Measurements from ENCODE around the gene SURF6. TPM values are rescaled to one million over a fixed set of nuclear protein-coding genes. Genes with fewer than 3 reads are reported as not detected.

Gene SURF6
- polyA plus RNA-seq, 5 donors, result 20.7 to 33.5 (median 27.1) TPM

DNA sequence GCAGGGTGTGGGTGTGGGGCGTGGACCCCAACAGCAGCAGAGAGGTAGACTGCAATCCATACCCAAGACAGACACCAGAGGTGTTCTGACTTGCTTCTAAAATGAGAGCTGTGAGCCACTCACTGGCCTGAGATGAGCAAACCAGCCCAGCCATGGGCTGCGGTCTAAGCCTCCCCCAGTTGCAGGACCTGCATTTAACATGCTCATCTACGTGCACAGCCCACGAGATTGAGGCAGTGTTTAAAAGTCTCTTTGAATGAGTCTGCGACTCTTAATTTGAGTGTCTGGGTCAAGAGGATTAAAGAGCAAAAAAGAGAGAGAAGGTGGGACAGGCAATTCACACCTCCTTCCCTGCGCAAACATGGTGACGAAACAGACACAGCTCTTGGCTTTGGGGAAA lies 33.9 kb upstream of the SURF6 start:
- DNase-seq, result no peak

DNA sequence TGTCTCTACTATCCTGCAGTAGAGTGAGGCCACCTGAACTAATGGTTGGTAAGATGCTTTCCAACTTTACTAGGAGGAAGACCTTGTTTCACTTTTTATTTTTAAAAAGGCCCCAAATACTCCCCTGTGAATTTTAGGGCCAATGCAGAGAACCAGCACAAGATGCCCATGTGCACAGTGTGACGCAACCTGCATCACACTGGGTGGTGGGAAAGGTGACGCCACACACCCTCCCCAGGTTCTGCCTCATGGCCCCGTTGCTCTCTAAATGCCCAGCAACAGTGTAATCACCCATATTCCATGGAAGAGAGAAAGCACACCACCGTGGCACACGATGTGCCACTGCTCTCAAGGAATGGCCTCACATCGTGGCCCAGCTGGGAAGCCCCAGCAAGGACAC lies 33.4 kb upstream of the SURF6 start:
- no peak for DNase-seq

DNA sequence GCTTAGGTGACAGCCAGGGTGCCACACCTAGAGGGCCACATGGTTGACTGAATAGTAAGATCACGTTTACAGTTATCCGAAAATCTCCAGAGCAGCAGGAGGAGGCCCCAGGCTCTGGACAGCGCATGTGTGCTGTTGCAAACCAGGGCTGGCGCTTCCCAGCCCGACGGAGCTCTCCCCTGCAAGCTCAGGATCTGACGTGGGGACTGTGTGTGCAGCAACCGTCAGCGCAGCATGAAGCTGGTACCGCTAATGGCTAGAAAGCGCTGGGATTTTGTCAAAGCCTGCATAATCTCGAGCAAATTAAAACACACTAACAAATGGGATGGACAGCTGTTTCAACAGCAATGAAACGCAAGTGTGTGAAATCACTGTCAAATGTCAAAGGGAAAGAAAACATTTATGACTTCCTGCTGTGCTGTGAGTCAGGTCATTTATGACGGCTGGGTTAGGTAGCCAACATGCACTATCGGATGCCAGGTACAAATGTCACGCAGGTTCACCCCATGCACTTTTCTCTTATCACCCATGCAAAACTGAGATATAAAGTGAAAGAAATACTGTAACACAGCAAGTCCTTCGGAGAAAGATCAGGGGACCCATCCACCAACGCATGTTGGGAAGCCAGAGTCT lies 32.4 kb upstream of the SURF6 start:
- no peak for DNase-seq

DNA sequence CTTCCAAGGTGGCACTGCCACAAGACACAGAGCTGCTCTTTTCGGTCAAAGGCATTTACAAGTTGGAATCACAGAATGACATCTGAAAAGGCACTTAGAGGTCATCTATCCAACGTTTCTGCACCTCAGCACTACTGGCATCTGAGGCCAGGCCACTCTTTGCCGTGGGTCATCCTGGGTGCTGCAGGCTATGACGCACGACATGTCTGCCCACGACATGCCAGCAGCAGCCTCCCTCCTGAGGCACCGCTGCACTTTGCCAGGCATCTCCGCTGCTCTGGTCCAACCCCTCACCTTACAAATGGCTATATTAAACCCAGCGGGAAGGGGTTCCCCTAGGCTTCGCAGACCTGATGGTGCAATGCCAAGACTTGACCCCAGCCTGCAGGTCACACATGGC lies 31.8 kb upstream of the SURF6 start:
- DNase-seq, result no peak

DNA sequence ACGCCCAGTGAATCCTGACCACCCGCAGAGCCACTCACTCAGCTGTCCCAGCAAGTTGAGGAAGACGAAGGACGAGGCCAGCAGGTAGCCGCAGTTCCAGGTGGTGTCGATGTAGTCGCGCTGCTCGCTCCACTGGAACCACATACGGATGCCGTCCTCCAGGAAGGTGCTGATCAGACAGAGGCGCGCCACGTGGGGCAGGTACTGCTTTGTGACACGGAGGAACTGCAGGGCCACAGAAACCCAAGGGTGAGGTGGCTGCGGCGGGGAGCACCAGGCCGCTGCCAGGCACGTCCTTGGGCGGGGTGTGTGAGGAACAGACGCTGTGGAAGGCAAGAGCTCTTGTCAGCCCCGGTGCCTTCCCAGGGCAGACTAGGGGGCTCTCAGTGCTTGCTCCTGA lies 31.2 kb upstream of the SURF6 start:
- no peak for DNase-seq

DNA sequence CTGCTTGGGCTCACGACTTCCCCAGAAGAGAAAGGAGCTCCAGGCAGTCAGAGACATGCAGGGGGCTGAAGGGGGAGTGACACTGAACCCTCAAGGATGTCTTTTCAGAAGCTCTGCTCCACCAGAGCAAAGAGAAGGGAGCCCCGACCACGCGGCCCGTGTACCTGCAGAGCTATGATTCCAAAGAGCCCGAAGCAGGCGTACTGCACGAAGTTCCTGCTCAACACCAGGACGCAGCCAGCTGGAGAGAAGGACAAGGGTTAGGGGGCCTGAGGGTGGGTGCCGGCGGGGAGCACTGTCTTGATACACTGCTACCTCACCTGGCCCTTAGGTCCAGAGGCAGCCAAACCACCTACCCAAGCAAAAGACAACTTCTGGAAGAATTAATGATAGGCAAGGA lies 30.4 kb upstream of the SURF6 start:
- no peak for DNase-seq

DNA sequence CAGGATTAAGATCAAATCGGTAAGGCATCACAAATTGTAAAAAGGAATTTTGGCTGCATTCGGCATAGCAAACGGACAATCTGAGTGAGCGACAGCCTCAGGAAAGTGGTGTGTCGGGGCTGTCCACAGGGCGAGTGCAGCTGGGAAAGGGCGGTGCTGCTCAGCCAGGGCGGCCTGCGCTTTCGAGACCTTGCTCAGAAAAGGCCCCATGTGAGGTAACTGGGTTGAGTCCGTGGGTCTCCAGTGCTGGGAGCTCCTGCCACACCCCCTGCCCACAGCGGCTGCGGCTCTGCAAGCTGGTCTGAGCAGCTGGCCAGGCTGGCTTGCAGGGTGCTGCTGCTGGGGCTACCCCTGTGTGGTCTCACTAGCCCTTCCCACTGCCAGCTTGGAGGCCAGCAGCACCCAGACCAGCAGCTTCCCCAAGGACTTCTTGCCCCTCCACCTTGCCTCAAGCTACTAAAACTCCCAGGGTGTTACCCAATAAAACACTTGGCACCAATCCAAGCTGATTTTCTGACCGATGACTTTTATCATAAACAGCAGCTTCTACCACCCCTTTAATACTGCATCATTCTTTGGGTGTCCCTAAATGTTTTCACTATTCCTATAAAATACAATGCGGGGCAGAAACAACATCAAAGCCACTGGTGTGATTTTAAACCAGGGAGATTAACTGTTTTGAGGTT lies 26.5 kb upstream of the SURF6 start:
- DNase-seq, result no peak

DNA sequence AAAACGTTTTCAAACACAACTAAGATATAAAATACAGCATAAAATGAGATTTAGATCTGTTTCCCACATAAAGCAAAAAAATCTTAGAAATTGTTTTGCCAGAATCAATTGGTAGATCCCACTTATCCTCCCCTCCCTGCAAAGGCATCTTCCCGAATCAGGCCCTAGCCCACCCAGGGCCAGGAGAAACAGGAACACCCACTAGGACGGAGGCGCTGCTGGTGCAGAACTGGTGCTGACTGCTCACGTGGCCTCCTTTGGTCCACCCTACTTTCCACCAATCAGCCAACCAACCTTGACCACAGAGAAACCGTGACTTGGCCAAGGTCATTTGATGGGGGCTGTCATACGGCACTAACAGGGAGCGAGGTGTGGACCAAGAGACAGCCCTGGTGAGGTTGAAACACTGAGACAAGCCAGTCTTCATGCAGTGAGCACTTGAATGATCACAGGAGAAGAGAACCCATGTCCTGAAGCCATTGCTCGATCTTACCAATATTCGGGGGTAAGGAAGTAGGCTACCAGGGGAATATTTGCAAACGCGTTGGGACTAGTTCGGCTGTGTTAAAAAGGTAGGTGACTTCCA lies 25.6 kb upstream of the SURF6 start:
- DNase-seq, result no peak

DNA sequence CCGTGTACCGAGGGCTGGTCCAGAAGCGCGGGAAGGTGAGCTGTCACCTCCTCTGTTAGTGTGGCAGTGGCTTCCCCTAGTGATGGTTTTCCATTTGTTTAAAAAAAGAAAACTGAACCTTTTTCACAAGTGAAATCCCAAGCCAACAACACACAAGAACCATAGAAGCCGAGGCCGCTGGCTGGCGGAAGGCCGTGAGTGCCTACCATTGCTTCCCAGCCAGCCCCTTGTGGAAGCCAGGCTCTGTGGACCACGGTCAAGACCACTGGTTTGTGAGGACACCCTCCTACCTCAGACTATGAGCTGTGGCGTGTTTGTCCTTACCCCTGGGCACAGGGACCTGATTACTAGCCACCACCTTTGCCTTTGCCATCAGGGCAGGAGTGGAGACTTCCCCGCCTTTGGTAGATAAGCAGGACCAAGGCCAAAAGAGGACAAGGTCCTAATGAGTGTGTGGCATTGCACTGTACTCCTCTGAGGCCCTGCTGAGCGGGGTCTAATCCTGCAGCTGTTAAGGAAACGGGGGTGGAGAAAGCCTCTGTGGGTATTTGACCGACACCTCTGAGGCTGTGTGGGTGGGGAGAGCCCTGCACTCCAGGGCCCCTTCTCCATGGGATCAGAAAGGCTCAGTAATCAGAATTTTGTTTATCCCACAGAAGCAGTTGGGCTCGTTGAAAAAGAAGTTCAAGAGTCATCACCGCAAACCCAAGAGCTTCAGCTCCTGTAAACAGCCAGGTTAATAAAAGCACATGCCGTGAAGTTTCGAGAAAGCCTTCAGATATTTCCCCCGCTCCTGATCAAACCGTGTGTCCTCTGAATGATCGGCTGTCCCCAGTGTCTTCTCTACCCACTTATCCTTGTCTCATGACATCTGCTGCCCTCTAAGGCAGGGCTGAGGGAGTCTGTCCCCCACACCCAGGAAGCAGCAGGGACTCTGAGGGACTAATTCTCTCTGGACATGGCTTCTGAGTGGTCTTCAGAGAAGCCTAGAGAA lies 24.7 kb upstream of the SURF6 start:
- no peak for DNase-seq

DNA sequence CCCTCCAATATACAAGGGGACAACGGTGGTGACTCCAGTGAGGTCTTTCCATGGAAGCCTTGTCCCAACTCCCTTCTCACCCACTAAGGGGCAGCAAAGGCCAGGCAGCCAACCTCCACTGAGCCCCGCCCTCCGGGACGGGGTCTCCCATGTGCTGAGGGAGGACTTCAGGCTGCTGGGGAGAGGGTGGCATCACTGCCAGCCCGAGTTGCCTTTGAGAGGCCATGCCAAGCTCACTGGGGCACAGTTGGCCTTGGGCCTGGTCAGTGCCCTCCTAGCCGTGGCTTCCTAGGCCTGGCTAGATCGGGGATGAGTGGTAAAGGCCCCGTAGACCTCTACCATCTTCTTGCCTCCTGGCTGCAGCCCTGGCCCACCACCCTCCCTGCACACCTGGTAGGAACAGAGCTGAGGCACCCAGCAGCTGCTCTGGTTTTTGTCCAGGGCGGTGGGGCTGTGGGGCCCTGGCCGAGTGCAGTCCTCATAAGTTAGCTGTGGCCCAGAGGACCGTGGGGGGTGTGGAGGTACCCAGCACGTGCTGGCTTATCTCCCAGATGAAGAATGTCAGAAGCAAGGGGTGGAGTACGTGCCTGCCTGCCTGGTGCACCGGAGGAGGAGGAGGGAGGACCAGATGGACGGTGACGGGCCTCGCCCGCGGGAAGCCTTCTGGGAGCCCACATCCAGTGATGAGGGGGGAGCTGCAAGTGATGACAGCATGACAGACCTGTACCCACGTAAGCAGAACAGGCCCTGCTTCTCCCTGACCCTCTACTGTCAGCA lies 23.6 kb upstream of the SURF6 start:
- no peak for DNase-seq

DNA sequence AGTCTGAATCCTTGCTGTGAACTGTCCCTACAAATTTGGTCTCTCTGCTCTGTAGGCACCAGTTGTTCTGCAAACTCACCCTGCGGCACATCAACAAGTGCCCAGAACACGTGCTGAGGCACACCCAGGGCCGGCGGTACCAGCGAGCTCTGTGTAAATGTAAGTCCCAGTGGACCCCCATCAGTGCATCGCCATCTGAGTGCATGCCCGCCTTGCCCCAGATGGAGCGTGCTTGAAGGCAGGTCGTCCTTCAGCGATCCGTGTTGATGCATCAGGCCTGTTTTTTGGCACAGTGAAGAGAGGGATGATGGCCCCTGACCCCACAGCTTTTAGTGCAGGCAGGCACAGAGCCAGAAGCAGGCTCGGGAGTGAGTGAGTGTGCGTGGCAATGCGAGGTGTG lies 21.7 kb upstream of the SURF6 start:
- no peak for DNase-seq

DNA sequence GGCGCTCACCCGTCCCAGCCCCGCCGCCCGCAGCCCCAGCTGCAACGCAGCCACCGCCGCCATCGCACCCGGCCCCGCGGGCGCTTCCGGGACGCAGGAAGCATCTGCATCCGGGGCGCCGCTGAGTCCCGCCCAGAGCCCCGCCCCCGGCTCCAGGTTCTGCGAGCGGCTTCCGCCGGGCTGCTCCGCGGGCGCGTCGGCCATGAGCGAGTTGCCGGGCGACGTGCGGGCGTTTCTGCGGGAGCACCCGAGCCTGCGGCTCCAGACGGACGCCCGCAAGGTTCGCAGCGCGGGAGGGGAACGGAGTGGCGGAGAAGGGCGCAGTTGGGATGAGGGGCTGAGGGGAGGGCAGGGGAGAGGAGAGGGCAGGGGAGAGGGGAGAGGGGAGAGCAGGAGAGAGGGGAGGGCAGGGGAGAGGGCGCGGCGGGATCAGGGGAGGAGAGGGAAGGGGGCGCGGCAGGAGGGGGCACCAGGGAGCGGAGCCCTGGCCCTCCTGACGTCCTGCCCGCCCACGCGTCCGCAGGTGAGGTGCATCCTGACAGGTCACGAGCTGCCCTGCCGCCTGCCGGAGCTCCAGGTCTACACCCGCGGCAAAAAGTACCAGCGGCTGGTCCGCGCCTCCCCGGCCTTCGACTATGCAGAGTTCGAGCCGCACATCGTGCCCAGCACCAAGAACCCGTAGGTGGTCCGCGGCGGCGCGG lies 20.6 kb upstream of the SURF6 start, which contains the start of the genes SURF1 and SURF2:
TSS of gene SURF1 (minus strand) at position 97 of the 701 bp plus-strand sequence. CDS start at position 63, 34 bp downstream.
TSS of gene SURF2 (plus strand) at position 160 of the 701 bp plus-strand sequence. CDS start at position 203, 43 bp downstream.
- DNase-seq, result peak; percentile 69 to 79

DNA sequence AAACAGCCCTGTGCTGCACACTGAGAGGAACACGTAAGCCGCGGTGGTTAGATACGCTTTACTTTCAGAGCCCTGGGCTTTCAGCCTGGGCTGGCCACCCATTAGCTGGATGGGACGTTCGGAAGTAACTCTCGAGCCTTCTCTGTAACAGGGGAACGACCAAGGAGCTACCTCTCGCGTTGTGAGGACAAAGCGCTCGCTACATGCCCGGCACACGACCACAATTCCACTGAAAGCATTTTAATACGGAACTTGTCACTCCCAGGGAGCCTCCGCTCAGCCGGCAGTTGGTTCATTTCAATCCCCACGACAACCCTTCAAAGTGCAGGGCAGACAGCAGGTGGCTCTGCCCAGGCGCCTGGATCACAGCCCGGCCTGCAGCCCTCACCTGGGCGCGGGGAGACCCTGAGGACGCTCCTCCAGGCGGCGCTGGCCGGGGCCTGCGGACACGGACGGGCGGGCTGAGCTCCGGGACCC lies 19.9 kb upstream of the SURF6 start:
- DNase-seq, result no peak

DNA sequence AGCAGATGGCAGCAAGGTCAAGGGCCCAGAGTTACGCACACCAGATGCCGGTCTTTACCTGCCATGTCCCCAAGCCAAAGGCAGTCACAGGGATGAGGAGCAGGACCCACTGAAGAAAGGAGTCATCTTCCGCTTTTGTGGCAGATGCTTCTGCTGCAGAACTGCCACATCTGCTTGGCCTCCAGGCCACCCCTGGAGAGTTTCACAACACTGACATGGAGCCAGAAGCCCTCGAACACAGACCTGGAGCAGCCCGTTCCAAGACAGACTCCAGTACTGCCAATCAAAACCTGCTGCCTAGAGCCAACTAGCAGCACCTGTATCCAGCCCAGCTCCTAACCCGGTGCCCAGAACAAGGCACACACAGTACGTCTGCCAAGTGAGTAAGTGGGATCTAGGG lies 18.8 kb upstream of the SURF6 start:
- no peak for DNase-seq

DNA sequence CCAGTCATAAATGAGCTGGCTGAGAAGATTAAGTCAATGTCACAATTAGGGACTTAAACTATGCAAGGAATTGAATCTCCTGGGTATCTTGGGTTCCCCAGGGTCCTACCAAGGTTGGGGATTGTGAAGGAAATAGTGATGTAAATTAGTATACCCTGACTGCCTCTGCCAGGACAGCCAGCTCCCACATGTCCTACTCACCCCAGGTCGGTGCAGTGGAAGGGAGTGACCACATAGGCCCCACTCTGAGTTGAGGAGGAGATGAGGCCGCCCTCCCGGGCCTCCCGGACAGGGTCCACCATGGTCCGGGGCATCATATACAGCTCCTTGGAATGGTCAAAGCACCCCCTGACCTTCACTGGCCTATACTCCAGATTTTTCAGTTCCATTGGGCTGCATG lies 17.6 kb upstream of the SURF6 start:
- DNase-seq, result no peak

DNA sequence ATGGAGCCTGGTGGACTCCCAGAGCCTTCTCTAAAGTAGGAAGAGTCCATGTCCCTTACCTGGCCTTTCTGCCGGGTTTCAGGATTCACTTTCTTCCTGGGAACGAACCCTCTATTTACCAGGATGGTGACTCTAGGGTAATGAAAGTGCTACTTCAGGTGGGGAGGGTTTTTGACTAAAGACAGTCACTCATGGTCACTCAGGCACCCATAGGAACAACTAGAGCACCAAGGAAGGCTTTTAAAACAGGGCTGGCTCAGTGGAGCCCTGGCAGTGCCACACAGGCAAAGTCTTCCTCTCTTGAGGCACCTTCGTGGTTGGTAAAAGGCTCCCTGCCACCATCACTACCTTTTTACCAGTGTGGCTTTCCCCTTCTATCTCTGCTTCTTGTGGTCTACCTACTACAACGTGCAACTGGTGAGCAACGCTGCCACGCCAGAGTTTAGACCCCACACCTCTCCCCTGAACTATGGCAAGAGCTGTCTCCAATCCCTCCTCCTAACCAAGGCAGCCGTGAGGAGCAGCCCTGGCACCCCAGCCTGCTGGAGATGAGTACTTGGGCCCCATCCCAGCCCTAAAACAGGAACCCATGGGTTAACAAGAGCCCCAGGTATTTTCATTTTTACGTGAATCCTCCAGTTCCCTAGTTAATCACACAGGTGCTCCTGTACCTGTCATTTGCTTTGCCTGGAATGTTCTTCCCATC lies 16.8 kb upstream of the SURF6 start:
- DNase-seq, result no peak

DNA sequence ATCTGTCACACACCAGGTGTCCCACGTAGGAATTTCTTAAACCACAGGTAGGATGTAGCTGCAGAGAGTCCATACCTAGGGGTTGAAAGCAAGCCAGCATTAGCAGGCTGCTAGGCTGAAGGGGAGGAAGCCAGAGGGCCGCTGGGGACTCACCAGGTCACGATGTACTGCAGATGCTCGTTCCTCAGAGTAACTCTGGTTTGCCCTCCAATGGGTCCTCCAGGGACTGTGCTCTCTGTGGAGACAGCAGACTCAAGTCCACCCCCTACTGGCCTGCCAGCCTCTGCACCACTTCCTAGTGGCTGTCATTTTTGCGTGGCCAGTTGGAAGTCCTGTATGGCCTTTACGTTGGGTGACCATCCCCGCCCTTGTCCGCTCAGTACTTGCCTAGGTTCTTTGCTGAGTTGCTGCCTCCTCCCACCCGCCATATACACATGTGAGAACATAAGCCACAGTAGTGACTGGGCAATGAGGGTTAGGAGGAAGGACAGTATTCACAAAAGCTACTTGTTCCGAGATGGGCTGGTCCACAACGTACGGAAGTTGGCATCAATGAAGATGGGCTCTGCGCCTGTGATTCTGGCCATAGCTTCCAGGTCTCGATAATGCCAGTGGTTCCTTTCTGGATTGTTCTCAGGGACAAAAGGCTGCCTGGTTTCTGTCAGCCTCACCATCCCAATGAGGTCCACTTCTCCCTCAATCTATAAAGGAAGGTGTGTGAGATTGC lies 16.1 kb upstream of the SURF6 start:
- DNase-seq, result no peak

DNA sequence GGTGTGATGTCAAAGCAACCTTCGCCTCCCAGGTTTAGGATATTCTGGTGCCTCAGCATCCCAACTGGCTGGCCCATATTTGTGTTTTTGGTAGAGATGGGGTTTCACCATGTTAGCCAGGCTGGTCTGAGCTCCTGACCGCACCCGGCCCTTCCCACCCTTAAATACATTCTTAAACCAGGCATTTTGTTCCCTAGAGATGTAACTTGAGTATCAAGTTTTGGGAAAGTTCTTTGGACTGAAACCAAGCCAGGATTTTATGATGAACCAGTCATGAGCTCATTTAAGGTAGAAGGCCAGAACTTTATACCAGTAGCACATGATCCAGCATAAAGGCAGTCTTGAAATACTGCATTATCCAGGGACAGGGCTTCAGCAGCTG lies 15.5 kb upstream of the SURF6 start:
- no peak for DNase-seq

All from right lung (tissue), 5 donors.